Endometrial microvascular endothelial cells (primary cell): ENCODE measurements around the gene HSF2. TPM values are rescaled to one million over a fixed set of nuclear protein-coding genes. Genes with fewer than 3 reads are reported as not detected.

Experiments
- in situ Hi-C: cut with HindIII; loops from 2 replicates; pipeline ENCODE4 v1.10.0; 2017; ENCODE audit warnings: low sequenced_read_pairs, low pct_unique_long_range_greater_than_20kb; ENCODE audit errors: inconsistent ontology term
- total RNA-seq: library from RNA; depleted of rRNA; stranded (reverse); fragments of >200 nt; gene quantifications from one replicate; pipeline ENCODE4 v1.2.3, GENCODE V29; 2015; ENCODE audit errors: inconsistent ontology term

The HSF2 gene
- total RNA-seq, 1 donor from 2014 or later, result 23.6 TPM

DNA sequence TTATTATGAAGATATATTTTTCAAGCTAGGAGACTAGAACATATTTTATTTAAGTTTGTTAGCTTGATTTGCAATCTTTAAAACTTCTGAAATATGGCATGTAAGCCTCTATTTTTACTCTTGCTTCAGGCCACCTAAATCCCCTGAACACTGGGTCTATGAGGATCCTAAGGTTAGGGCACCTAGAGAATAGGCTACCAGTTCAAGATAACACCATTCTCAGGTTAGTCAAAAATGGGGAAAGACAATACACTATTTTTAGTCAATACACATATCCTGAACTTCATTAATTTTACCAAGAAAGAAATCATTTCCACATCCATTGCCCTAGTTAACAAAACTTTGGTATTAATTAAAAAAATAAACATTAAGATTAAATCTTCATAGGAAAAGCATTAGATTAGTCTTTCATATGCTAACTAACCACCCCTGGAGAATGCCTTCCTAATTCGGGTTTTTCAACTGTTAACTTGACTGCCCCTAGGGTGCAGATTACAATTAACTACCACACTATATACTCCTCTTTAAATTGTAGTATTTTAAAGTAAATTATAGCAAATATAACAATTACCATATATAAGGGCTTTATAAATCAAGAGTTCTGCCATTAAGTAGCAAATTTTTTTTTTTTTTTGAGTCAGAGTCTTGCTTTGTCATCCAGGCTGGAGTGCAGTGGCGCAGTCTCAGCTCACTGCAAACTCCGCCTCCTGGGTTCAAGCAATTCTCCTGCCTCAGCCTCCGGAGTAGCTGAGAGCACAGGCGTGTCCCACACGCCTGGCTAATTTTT is 6.7 kb upstream of the HSF2 start:
- in situ Hi-C loops, result no loop called here

DNA sequence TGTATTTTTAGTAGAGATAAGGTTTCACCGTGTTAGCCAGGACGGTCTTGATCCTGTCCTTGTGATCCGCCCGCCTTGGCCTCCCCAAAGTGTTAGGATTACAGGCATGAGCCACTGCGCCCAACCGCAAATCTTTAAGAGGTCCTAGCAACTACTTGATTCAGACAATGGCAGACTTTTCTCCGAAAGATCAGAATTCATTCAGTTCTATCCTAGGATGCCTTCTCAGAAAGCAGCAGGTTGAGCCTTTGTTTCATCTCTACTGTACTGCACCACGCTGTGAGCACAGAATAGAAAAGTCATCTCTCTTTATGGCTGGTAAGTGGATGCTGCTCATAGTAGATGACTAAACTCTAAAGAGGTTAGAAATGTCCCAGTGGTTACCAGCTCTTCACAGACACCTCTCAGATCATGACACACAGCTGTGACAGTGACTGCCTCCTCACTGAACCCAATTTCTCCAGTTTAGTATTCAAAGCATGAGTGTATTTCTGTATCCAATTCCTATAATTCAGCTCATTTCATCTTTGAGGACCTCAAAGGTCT is 6.0 kb upstream of the HSF2 start:
- in situ Hi-C loops, result no loop called here

DNA sequence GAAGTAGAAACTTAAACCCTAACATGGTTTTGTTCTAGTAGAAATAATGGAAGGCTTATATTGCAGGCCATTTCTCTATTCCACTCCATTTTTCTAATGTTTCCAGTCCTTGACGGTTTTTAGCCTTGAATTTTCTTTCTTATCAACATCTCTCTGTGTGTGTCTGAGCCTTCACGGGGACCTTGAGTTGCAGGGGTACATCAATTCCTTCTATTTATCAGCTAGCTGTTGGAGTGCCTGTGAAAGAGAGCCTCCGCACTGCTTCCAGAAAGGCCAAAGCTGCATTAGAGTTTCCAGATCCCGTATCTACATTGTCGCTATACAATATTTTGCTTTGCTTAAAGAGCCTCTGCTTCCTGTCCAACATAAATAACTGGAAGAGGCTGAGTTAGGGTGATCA is 5.4 kb upstream of the HSF2 start:
- in situ Hi-C loops, result no loop called here

DNA sequence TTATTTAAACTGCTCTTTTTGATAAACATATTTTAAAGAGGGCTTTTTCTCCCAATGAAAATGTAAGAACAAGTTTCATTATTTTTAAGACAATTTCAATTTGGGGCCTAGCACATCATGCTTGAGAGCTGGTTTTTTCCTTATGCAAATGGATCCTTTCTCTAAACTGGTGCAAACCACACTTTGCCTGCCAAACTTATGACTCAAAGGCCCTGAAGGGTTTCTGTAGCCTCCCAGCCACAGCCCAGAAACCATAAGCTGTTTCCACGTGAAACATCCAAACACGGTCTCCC is 451 bp upstream of the HSF2 start:
- in situ Hi-C loops, result no loop called here

DNA sequence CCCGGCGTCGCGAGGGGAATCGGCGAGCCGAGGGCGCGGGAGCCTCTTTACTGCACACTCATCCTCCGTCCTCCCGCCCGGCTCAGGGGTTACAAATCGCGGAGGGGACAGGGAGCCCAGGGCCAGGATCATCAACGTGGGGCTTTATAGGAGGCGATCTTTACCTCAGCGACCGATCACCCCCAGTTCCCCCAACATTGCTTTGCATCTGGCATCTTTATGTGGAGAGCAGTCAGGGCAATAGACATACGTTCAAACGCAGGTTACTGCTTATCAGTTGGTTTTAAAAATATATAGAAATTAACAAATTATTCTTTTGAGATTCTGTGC is 634 bp downstream of the HSF2 start:
- in situ Hi-C loops, result no loop called here

DNA sequence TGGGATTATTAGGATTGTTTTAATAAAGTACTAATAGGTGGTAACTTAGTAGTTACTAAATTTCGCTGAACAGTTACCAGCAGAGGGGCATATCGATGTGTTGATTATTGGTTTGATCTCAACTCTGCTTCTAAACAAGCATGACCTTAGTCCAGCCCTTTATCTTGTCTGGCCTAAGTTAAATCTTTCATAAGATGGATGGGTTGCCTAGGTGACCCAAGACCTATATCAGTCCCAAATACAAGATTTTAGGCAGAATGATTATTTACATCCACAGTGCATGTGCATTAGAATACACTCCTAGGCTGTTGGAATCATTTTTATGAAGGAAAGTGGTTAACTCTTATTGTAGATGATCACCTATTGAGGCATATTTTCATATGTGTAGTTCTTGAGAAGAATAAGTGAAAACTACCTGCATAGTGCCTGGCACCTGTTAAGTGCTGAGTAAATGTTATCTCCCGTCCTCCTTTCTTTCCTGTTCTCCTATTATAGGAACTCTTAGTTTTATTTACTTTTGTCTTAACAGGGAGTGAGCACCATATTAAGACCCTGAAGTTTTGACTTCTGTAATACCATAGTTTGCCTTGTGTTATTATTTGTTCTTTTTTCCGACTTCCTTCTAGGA is 1.1 kb downstream of the HSF2 start:
- in situ Hi-C loops, result no loop called here

DNA sequence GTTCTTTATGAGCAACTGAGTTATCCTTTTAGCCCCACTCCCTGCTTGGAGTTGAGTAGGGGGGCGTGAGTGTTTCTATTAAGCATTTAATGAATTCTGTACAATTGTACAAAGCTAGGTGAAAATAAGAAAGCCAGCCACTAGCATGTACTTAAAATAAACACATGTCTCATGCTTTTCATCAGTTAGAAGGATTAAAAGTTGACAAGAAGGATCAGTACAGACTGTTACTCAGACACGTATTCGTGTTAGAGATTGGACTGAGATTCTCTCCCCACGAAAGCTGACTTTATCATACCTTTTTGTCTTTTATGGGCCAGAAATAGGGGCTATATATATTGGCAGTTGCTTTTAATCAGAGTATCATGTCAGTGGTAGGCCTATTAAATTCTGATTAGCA is 1.7 kb downstream of the HSF2 start:
- in situ Hi-C loops, result no loop called here

DNA sequence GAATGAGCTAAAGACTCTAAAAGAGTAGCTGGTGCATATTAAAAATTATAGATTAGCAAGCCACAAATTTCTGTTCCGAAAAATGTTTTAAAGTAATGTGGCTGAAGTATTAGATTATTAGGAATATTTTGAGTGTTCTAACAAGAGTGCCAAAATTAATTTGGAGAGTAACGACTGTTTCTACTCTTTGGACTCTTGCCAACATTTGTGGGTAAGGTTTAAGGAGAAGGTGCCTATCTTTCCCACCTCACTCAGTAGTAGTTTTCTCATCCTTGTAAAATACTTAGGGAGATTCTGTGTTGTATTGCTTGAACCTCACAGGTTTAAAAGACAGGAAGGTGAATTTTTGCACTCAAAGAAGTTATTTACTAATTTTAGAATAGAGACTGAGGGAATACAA is 5.0 kb downstream of the HSF2 start:
- in situ Hi-C loops, result no loop called here

DNA sequence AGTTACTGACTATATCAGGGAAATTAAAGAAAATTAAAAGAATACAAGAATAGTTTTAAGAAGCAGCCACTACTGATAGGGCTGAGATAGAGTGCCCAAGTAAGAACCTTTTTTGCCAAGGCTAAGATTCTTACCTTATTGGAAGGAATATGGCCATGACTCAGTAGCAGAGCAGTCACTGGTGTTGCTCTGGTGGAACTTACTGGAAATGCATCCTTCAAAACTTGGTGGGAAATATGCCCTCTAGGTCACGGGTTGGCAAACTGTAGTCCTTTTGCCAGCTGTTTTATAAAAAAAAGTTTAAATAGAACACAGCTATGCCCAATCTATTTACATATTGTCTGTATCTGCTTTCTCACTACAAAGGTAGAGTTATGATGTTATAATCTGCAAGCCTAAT is 6.0 kb downstream of the HSF2 start:
- in situ Hi-C loops, result no loop called here

DNA sequence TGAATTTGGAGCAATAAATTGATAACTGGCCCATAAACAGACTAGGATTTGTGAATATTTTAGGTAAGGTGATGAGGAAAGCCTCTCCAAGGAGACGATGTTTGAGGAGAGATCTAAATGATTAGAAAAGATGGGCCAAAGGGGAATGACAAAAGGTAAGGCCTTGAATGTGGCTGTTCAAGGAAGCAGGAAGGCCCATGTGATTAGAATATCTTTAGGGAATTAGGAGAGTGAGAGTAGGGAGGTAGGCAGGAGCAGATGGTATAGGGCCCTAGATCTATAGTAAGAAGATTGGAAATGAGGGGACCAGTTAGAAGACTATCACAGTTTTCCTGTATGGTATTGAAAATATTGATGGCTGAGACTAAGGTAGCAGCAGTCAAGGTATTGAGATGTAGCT is 6.7 kb downstream of the HSF2 start:
- in situ Hi-C loops, result no loop called here

DNA sequence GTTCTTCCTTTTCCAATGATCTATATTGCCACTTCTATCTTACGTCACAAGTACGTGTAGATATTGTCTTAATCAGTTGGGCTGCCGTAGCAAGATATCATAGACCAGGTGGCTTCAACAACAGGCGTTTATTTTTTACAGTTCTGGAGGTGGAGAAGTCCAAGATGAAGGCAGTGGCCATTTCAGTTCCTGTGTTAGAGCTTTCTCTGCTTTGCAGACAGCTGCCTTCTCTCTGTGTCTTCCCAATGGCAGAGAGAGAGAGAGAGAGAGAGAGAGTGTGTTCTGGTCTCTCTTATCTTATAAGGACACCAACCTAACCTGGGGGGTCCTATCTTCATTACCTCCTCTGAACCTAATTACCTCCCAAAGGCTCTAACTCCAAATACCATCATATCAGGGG is 8.3 kb downstream of the HSF2 start:
- in situ Hi-C loops, result no loop called here

DNA sequence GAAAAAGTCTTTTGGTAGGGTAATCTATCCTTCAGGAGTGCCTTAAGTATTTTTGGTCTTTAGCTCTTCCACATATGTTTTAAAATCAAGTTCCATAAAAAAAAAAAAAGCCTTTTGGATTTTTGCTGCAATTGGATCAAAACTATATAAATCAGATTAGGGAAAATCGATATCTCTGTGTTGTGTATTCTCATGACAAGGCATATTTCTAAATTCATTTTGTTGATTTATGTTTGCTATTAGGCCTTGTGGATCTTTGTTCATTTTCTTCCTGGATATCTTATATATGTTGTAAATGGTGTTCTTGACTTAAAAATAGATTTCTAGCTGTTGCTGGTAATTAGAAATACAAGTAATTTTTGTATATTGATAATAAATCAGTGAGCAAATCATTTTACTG is 8.8 kb downstream of the HSF2 start:
- in situ Hi-C loops, result no loop called here

DNA sequence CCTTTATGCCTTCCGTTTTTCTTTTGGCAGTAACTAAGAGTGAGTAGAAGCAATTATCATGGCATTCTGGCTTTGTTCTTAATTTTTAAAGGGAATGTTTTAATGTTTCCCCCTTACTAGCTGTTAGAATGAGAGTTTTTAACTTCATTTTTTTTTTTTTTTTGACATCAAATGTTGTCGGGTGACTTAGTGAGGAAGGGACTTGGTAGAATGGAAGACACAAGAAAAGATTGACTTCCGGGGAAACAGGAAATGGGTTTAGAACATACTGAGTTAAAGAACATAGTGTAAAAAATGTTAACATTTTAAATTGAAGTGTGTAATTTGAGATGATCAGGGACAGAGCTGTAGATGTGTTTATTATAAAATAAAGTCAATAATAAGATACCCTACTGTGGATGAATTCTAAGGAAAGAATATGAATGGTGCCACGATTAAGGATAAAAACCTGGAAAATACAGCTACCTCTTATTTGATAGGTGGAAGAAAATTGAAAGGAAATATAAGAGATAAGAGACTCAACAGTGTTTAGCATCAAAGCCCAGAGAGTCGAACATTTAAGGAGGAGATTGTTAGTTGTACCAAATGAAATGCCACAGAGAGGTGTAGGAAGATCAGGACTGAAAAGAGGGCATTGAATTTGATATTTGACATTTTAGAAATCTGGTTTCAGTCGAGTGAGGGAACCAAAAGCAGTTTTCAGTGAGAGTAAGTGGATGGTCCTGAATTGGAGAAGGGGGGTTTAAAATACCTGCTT is 9.4 kb downstream of the HSF2 start:
- in situ Hi-C loops, result no loop called here

DNA sequence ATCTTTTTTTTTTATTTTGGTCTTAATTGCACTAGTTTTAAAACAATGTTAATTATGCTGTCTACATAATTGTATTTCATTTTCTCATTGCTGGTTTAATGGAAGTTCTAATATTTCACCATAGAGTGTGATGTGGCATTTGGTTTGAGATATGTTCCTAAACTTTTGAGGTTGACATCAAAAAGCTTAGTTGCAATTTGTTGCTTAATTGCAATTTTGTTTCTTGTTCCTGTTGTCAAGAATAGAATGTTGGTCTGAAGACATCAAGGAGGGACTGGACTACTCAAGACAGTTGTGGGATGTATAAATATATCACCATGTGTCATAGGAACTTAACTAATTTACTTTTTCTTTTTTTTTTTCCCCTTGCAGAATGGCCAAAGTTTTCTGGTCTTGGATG is 12.5 kb downstream of the HSF2 start:
- in situ Hi-C loops, result no loop called here

DNA sequence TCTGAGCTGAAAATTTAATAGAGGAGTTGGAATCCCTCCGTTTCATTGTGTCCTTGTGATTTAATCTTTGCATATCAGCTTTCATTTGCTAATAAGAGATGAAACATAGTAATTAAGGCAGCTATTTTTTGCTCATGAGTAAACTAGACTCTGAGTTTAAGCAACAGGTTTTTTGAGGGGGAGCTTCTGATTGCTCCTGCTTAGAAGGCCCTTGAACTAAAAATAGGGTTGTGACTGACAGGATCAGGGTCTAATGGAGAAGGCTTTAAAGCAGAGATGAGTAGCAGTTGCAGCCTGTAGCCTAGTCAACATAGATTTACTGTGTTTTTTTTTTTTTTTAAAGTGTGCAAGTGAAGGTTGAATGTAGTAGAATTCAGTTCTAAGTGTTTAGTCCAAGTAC is 17.4 kb downstream of the HSF2 start:
- in situ Hi-C loops, result no loop called here

DNA sequence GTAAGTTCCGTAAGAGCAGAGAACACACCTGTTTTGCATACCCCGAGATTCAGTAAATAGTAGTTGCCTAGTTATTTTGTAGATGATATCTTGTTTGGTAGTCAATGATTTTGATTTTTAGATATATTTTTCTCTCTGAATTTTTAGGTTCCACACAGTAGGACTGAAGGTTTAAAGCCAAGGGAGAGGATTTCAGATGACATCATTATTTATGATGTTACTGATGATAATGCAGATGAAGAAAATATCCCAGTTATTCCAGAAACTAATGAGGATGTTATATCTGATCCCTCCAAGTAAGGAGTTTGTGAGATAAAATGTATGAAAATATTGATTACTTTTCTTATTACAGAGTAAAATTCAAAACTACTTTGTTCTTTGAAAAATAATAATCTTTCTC is 22.6 kb downstream of the HSF2 start:
- in situ Hi-C loops, result no loop called here

DNA sequence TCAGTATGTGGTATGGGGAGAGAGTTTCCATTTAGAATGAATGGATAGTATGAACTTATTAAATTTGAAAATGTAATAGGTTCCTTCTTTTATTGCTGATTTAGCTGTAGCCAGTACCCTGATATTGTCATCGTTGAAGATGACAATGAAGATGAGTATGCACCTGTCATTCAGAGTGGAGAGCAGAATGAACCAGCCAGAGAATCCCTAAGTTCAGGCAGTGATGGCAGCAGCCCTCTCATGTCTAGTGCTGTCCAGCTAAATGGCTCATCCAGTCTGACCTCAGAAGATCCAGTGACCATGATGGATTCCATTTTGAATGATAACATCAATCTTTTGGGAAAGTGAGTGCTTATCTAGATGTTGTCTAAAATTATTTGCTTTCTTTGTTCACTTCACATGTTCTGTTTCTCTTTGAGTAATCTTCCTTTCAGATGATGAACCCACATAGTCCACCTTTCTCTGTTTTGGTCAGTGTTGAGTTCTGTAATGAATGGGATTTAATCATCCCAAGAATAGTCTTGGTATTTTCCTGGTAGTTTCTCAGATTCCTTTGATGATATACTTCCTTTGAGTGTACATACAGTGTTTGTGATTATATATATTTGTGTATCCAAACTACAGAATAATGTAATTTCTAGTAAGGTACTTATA is 23.3 kb downstream of the HSF2 start:
- in situ Hi-C loops, result no loop called here

DNA sequence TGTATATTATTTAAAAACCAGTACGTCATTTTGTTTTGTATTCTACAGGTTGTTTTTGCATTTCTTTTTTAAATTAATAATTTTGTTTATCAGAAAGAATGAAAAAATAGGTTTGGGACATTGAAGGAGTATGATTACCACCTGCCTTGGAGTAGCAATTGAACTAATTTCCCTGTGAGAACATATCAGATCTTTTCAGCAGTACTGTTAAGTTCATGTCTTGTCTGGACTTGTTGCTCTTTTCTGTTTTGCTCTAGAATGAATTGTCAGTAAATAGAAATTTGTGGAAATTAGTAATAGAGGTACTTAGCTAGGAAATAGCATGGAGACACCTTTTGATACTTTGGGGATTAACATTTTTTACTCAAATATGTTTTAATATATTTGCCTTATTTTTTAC is 24.3 kb downstream of the HSF2 start:
- in situ Hi-C loops, result no loop called here

DNA sequence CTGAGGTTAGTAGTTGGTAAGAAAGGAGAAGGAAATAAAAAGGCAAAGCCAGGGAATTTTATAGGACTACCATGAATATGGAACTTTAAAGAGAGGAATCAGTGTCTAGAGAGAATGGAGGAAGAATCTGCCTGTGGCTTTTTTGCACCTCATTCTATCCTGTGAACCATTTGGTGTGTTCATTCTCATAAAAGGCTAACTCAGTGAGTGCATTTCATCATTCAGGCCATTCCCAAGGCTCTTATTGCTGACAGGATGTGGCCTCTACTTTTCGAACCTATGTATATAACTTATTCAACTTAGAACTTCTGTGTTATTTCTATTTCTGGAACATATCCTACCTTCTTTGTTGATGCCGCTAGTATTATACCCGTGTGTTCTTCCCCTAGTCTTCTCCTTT is 27.1 kb downstream of the HSF2 start:
- in situ Hi-C loops, result no loop called here

DNA sequence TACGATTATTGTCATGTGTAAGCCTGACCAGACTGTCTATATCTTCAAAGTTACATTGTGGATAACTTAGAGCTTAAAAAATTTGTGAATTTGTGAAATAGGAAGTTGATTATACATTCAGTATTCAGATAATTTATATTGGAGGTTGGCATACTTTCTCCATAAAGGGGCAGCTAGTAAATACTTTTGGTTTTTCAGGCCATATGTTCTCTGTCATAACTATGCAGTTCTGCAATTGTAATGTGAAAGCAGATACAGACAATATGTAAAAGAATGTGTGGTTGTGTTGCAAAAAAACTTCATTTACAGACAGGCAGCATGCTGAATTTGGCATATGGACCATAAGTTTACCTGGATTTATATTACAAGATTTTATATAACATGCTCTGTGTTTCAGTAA is 29.3 kb downstream of the HSF2 start:
- in situ Hi-C loops, result no loop called here
